HepG2 (cell line): Measurements from ENCODE around the gene CDK3. TPM values are rescaled to one million over a fixed set of nuclear protein-coding genes. Genes with fewer than 3 reads are reported as not detected.

Source experiments
- ARNT2 ChIP-seq: sonication (generic); formaldehyde crosslinking; IDR thresholded peaks from 2 replicates; pipeline ENCODE4 v1.8.0; 2022; ENCODE audit warnings: mild to moderate bottlenecking, low read depth, missing genetic modification reagents, moderate library complexity
- ASH2L ChIP-seq: fragments of 300-600, 200-600 bp; sonication (generic); IDR thresholded peaks from 2 replicates; pipeline ENCODE4 v1.7.0; 2017; ENCODE audit warnings: low read depth, mild to moderate bottlenecking, moderate library complexity, mixed read lengths, low read length; ENCODE audit not compliant: insufficient read length
- ATAD3A ChIP-seq: sonication (generic); formaldehyde crosslinking; IDR thresholded peaks from 2 replicates; pipeline ENCODE4 v1.4.0; 2020; ENCODE audit warnings: missing genetic modification reagents
- HNRNPLL ChIP-seq: fragments of 200-400 bp; formaldehyde crosslinking; IDR thresholded peaks from 2 replicates; pipeline ENCODE4 v1.6.1; 2017; ENCODE audit warnings: mild to moderate bottlenecking, low read depth, low read length; ENCODE audit not compliant: poor library complexity, severe bottlenecking
- MEIS1 ChIP-seq: sonication (generic); formaldehyde crosslinking; IDR thresholded peaks from 2 replicates; pipeline ENCODE4 v1.9.0; 2021; ENCODE audit warnings: mild to moderate bottlenecking, missing genetic modification reagents, moderate library complexity, borderline replicate concordance
- MYC ChIP-seq: sonication (generic); formaldehyde crosslinking; IDR thresholded peaks from 2 replicates; pipeline ENCODE4 v1.9.0; 2021; ENCODE audit warnings: missing genetic modification reagents, borderline replicate concordance
- NFE2L1 ChIP-seq: sonication (generic); formaldehyde crosslinking; IDR thresholded peaks from 2 replicates; pipeline ENCODE4 v1.4.0; 2020; ENCODE audit warnings: missing genetic modification reagents, mild to moderate bottlenecking, borderline replicate concordance
- NRL ChIP-seq: sonication (generic); formaldehyde crosslinking; IDR thresholded peaks from 2 replicates; pipeline ENCODE4 v1.5.0; 2020; ENCODE audit warnings: missing genetic modification reagents, mild to moderate bottlenecking, moderate library complexity, borderline replicate concordance
- SP1 ChIP-seq, 2 experiments: fragments of 450-650 bp in 1 of 2; sonication (generic) in 1 of 2; formaldehyde crosslinking in 1 of 2; IDR thresholded peaks; 2 replicates each; pipeline versions ENCODE4 v1.4.0 to v1.6.1; 2016 to 2020; ENCODE audit warnings: missing genetic modification reagents in 1 of 2
- TSC22D2 ChIP-seq: sonication (generic); formaldehyde crosslinking; IDR thresholded peaks from 2 replicates; pipeline ENCODE4 v1.5.1; 2020; ENCODE audit warnings: missing genetic modification reagents, mild to moderate bottlenecking, borderline replicate concordance
- ZKSCAN5 ChIP-seq: sonication (generic); formaldehyde crosslinking; IDR thresholded peaks from 2 replicates; pipeline ENCODE4 v1.5.1; 2020; ENCODE audit warnings: mild to moderate bottlenecking, missing genetic modification reagents
- ZNF12 ChIP-seq: sonication (generic); formaldehyde crosslinking; IDR thresholded peaks from 2 replicates; pipeline ENCODE4 v1.5.0; 2020; ENCODE audit warnings: missing genetic modification reagents
- ZNF20 ChIP-seq: sonication (generic); formaldehyde crosslinking; IDR thresholded peaks from 2 replicates; pipeline ENCODE4 v1.4.0; 2020; ENCODE audit warnings: mild to moderate bottlenecking, moderate library complexity, missing genetic modification reagents
- ZNF44 ChIP-seq: sonication (generic); formaldehyde crosslinking; IDR thresholded peaks from 2 replicates; pipeline ENCODE4 v1.5.1; 2020; ENCODE audit warnings: mild to moderate bottlenecking, missing genetic modification reagents
- ZNF615 ChIP-seq: sonication (generic); formaldehyde crosslinking; IDR thresholded peaks from 2 replicates; pipeline ENCODE4 v1.5.0; 2020; ENCODE audit warnings: mild to moderate bottlenecking, missing genetic modification reagents, borderline replicate concordance
- ZNF777 ChIP-seq: sonication (generic); formaldehyde crosslinking; IDR thresholded peaks from 2 replicates; pipeline ENCODE4 v1.4.0; 2020; ENCODE audit warnings: missing genetic modification reagents
- polyA plus RNA-seq, 8 experiments: library from polyadenylated mRNA; depleted of rRNA in 3 of 8; stranded (reverse) in 7 of 8; unstranded in 1 of 8; fragments of >200 nt; fragmentation: Illumina TruSeq in 4 of 8; extraction: Trizol in 4 of 8; gene quantifications; 2 replicates each; pipeline versions ENCODE4 v1.2.1 to v1.2.3, GENCODE V29; 2011 to 2016; ENCODE audit warnings: low read depth in 4 of 8, missing spikeins in 1 of 8, mixed read lengths in 1 of 8; ENCODE audit not compliant: insufficient read depth in 1 of 8
- total RNA-seq, 5 experiments: library from RNA; depleted of rRNA; stranded (reverse); fragments of >200 nt; fragmentation: Illumina TruSeq; extraction: Trizol; gene quantifications; 2 replicates each; pipeline ENCODE4 v1.2.3, GENCODE V29; 2016; ENCODE audit warnings: low read depth in 1 of 5
- TF ChIP-seq, protein P1 (sequence below): sonication (generic); formaldehyde crosslinking; IDR thresholded peaks from 2 replicates; pipeline ENCODE4 v1.4.0; 2020; ENCODE audit warnings: missing genetic modification reagents, mild to moderate bottlenecking, borderline replicate concordance
- TF ChIP-seq, protein P2 (sequence below): IDR thresholded peaks from 2 replicates; pipeline ENCODE4 v1.6.1; 2012; ENCODE audit warnings: inconsistent platforms
- TF ChIP-seq, protein P3 (sequence below): sonication (generic); formaldehyde crosslinking; IDR thresholded peaks from 2 replicates; pipeline ENCODE4 v1.4.0; 2020; ENCODE audit warnings: mild to moderate bottlenecking, missing genetic modification reagents
- TF ChIP-seq, protein P4 (sequence below): fragments of 450-650 bp; IDR thresholded peaks from 2 replicates; pipeline ENCODE4 v1.6.1; 2017
- TF ChIP-seq, protein P5 (sequence below): sonication (generic); formaldehyde crosslinking; IDR thresholded peaks from 2 replicates; pipeline ENCODE4 v1.8.0; 2022; ENCODE audit warnings: missing genetic modification reagents, mild to moderate bottlenecking, borderline replicate concordance

CDK3 gene
- total and polyA plus RNA-seq, 2 of the 13 experiments (the other 11 are each of a cell fraction or from before 2014, with no cell fraction given) = 5.8 to 11.4 TPM

DNA sequence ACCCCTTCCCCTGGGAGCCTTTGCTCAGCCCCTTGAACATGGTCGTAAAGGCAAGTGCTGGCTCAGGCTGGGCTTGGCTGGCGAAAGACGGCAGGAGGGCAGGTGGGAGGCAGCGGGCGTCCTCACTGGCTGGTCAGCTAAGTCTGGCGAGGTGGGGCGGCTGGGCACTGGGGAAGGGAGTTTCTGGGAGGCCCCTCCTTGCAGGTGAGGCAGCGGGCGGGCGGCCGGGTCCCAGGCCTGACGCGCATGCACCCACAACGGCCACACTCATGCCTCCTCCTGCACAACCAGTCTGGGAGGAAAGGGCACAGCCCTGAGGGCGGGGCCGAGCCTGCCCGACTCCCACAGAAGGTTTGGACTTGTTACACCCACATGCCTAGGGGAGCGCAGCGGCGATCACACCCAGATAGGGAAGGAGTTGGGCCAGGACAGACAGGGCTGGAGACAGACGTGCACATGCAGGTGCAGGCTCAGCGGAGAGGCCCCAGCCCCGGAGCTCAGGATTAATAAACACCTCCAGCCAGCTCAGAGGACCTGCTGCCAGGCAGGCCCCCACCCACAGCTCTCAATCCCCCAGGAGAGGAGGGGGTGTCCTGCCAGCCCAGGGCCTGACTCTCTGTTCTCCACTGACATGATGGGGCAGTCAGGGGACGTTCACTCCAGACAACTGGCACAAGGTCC is 26.6 kb downstream of the CDK3 start, which contains the start of gene EVPL (continued):
- TF ChIP-seq, protein P1, sequence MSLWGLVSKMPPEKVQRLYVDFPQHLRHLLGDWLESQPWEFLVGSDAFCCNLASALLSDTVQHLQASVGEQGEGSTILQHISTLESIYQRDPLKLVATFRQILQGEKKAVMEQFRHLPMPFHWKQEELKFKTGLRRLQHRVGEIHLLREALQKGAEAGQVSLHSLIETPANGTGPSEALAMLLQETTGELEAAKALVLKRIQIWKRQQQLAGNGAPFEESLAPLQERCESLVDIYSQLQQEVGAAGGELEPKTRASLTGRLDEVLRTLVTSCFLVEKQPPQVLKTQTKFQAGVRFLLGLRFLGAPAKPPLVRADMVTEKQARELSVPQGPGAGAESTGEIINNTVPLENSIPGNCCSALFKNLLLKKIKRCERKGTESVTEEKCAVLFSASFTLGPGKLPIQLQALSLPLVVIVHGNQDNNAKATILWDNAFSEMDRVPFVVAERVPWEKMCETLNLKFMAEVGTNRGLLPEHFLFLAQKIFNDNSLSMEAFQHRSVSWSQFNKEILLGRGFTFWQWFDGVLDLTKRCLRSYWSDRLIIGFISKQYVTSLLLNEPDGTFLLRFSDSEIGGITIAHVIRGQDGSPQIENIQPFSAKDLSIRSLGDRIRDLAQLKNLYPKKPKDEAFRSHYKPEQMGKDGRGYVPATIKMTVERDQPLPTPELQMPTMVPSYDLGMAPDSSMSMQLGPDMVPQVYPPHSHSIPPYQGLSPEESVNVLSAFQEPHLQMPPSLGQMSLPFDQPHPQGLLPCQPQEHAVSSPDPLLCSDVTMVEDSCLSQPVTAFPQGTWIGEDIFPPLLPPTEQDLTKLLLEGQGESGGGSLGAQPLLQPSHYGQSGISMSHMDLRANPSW (CRISPR knock-in tag) = peak; percentile 80; the same call in 1 of the 2 replicates
- TF ChIP-seq TSC22D2 (CRISPR knock-in tag) (no peak; the same call in 1 of the 2 replicates), ZNF615 (0 out of 2 replicates have a peak, but pooled peaks have one; percentile 70), SP1 (IDR thresholded peaks at IDR 0.05) (no peak), SP1 (CRISPR knock-in tag; IDR thresholded peaks at IDR 0.05) (peak; percentile 77), MYC (peak; percentile 61; the same call in 1 of the 2 replicates), NRL (CRISPR knock-in tag) (peak; percentile 79; the same call in 1 of the 2 replicates), ZNF44 (CRISPR knock-in tag) (no peak), ARNT2 (CRISPR knock-in tag) (peak; percentile 79), NFE2L1 (CRISPR knock-in tag) (peak; percentile 40; the same call in 1 of the 2 replicates), ZNF777 (CRISPR knock-in tag) (peak; percentile 41; the same call in 1 of the 2 replicates), ASH2L (no peak), ZNF12 (CRISPR knock-in tag) (no peak), ZKSCAN5 (no peak), ATAD3A (CRISPR knock-in tag) (no peak), ZNF20 (CRISPR knock-in tag) (no peak), HNRNPLL (peak; percentile 36), MEIS1 (no peak)
- TF ChIP-seq, protein P2, sequence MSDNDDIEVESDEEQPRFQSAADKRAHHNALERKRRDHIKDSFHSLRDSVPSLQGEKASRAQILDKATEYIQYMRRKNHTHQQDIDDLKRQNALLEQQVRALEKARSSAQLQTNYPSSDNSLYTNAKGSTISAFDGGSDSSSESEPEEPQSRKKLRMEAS = peak; percentile 67
- TF ChIP-seq, protein P3, sequence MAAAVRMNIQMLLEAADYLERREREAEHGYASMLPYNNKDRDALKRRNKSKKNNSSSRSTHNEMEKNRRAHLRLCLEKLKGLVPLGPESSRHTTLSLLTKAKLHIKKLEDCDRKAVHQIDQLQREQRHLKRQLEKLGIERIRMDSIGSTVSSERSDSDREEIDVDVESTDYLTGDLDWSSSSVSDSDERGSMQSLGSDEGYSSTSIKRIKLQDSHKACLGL = no peak
- TF ChIP-seq, protein P4, sequence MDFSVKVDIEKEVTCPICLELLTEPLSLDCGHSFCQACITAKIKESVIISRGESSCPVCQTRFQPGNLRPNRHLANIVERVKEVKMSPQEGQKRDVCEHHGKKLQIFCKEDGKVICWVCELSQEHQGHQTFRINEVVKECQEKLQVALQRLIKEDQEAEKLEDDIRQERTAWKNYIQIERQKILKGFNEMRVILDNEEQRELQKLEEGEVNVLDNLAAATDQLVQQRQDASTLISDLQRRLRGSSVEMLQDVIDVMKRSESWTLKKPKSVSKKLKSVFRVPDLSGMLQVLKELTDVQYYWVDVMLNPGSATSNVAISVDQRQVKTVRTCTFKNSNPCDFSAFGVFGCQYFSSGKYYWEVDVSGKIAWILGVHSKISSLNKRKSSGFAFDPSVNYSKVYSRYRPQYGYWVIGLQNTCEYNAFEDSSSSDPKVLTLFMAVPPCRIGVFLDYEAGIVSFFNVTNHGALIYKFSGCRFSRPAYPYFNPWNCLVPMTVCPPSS = no peak
- TF ChIP-seq, protein P5, sequence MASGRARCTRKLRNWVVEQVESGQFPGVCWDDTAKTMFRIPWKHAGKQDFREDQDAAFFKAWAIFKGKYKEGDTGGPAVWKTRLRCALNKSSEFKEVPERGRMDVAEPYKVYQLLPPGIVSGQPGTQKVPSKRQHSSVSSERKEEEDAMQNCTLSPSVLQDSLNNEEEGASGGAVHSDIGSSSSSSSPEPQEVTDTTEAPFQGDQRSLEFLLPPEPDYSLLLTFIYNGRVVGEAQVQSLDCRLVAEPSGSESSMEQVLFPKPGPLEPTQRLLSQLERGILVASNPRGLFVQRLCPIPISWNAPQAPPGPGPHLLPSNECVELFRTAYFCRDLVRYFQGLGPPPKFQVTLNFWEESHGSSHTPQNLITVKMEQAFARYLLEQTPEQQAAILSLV (CRISPR knock-in tag) = peak; percentile 35; the same call in 1 of the 2 replicates
